KBM-7 (cell line): ENCODE results near the gene SLX9.

Experiments
- DNase-seq: peaks from one replicate; pipeline ENCODE4 v3.0.0-alpha.2; 2015
- in situ Hi-C: fragments of 300-500 bp; cut with MboI; formaldehyde crosslinking; loops from 2 replicates; pipeline ENCODE4 v1.14.3; 2020; ENCODE audit warnings: low sequenced_read_pairs, low pct_unique_long_range_greater_than_20kb, mixed read lengths

Gene SLX9

GRCh38 chr21:45004481-45005247 is 64.8 kb downstream of the SLX9 start:
- in situ Hi-C loops = no loop called here
- no peak for DNase-seq

- no peak for DNase-seq
- in situ Hi-C loops = no loop called here
Measured at GRCh38 chr21:45006536-45007095, 66.8 kb downstream of the SLX9 start.

GRCh38 chr21:45009616-45010015 is 69.8 kb downstream of the SLX9 start:
- no peak for DNase-seq
- in situ Hi-C loops = no loop called here

GRCh38 chr21:45010096-45010495 is 70.3 kb downstream of the SLX9 start:
- DNase-seq = no peak
- in situ Hi-C loops = no loop called here

- in situ Hi-C loops = no loop called here
- no peak for DNase-seq
Measured at GRCh38 chr21:45010860-45011259, 71.0 kb downstream of the SLX9 start.

GRCh38 chr21:45011426-45011825 is 71.6 kb downstream of the SLX9 start:
- in situ Hi-C loops = no loop called here
- DNase-seq = no peak

GRCh38 chr21:45011911-45012661 is 72.3 kb downstream of the SLX9 start:
- in situ Hi-C loops = no loop called here
- no peak for DNase-seq

- in situ Hi-C loops = no loop called here
- DNase-seq = no peak
Measured at GRCh38 chr21:45012662-45013259, 72.9 kb downstream of the SLX9 start.

GRCh38 chr21:45013260-45013841 is 73.5 kb downstream of the SLX9 start:
- DNase-seq = no peak
- in situ Hi-C loops = no loop called here

GRCh38 chr21:45014747-45015468 is 75.1 kb downstream of the SLX9 start:
- in situ Hi-C loops = no loop called here
- DNase-seq = no peak

GRCh38 chr21:45015469-45015860 is 75.6 kb downstream of the SLX9 start:
- no peak for DNase-seq
- in situ Hi-C loops = no loop called here

GRCh38 chr21:45016031-45016405 is 76.2 kb downstream of the SLX9 start:
- in situ Hi-C loops = no loop called here
- no peak for DNase-seq

- in situ Hi-C loops = no loop called here
- DNase-seq = no peak
Measured at GRCh38 chr21:45016406-45017038, 76.7 kb downstream of the SLX9 start.

- in situ Hi-C loops = no loop called here
- no peak for DNase-seq
Measured at GRCh38 chr21:45017039-45017960, 77.5 kb downstream of the SLX9 start.

- in situ Hi-C loops = no loop called here
- no peak for DNase-seq
Measured at GRCh38 chr21:45018131-45019075, 78.6 kb downstream of the SLX9 start.

GRCh38 chr21:45019076-45019886 is 79.5 kb downstream of the SLX9 start:
- in situ Hi-C loops = no loop called here
- no peak for DNase-seq
